Measurements from ENCODE around the gene GMEB1.
A peak's percentile ranks its signal among the peaks of the same experiment; 100 is the strongest.
"Not testable (repeated sequence)": the region's sequence is repeated elsewhere in the genome, so short reads cannot be mapped to it uniquely, and the experiment has no call there.

The GMEB1 gene

DNA sequence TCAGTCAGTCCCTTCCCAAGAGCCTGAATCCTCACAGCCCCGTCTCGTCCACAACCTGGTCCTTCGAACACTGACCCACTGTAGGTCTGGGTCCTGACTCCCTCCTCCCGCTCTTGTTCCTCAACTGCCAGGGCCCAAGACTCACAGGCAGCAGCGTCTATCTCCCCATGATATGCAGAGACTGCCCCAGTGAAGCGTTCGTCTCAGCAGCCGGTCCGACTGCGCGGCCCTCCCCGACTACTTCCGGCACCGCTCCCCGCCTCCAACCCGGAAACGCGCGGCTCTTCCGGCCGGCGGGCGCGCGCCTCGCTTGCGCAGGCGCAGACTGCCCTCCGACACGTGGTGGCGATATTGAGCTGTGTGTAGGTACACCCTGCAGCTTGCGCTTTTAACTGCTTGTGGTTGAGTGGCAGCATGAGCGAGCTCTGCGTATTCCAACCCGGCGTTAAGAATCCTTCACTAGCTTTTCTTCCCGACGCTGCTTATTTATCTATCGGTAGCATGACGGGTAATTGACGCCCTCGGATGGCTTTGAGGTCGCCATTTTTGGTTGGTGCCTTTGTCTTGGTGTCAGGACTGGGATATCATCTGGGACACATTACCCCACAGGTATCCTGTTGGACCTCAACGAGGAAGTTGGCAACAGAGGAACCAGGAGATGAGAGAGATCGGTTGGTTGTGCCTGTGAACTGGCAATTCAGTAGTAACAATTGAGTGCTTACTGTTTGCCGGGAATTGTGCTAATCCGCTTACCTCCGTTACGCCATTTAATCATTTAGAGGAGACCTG, 25.5 kb upstream of the GMEB1 start, which contains the start of gene TAF12:
TAF12 (minus strand) TSS at position 221 of the 789 bp plus-strand sequence. CDS start 20,986 bp downstream, outside the sequence.
- in situ Hi-C loops (cut with HindIII; ENCODE audit: low pct_ligation_motif_present, low sequenced_read_pairs), result no loop called here
- no peaks in the 10 kb centered on the region for H3K27me3 ChIP-seq (replicated peaks)
- TF ChIP-seq, protein P1, sequence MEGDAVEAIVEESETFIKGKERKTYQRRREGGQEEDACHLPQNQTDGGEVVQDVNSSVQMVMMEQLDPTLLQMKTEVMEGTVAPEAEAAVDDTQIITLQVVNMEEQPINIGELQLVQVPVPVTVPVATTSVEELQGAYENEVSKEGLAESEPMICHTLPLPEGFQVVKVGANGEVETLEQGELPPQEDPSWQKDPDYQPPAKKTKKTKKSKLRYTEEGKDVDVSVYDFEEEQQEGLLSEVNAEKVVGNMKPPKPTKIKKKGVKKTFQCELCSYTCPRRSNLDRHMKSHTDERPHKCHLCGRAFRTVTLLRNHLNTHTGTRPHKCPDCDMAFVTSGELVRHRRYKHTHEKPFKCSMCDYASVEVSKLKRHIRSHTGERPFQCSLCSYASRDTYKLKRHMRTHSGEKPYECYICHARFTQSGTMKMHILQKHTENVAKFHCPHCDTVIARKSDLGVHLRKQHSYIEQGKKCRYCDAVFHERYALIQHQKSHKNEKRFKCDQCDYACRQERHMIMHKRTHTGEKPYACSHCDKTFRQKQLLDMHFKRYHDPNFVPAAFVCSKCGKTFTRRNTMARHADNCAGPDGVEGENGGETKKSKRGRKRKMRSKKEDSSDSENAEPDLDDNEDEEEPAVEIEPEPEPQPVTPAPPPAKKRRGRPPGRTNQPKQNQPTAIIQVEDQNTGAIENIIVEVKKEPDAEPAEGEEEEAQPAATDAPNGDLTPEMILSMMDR (IDR thresholded peaks at IDR 0.05; ENCODE audit: low read depth, low read length, missing control alignments), result peak; percentile 15
- peak within 1 kb of the TSS; percentile 95 for H3K4me3 ChIP-seq (ENCODE audit: low read depth, low read length)
- DNase-seq, result peak; percentile 91
- peak within 1 kb of the TSS; percentile 81 for H3K27ac ChIP-seq
- no peaks in the 10 kb centered on the region for H3K36me3 ChIP-seq (replicated peaks)

DNA sequence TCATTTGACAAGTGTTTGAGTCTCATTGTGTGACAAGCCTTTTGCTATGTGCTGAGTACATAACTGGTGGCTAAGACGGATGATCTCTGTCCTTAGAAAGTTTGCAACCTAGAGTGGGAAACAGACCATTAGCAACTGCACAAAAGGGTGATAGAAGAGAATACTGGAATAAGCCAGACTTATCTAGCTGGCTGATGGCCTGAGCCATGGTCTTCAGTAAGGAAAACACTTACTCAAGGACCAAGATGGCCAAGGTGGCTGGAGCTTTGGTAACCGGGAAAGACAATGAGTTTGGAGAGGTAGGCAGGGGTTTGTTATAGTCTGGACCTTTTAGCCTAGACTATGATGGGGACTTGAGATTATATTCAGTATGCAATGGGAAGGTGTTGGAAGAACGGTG, 24.1 kb upstream of the GMEB1 start:
- DNase-seq, result no peak
- no peak overlapping the region for H3K4me3 ChIP-seq (ENCODE audit: low read depth, low read length)
- no peaks in the 10 kb centered on the region for H3K27me3 ChIP-seq (replicated peaks)

DNA sequence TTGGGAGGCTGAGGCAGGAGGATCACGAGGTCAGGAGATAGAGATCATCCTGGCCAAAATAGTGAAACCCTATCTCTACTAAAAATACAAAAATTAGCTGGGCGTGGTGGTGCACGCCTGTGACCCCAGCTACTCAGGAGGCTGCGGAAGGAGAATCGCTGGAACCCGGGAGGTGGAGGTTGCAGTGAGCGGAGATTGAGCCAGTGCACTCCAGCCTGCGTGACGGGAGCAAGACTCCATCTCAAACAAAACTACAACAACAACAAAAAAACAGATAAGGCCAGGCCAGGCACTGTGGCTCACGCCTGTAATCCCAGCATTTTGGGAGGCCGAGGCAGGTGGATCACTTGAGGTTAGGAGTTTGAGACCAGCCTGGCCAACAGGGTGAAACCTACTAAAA, 23.2 kb upstream of the GMEB1 start:
- H3K4me3 ChIP-seq (ENCODE audit: low read depth, low read length); in situ Hi-C loops (cut with HindIII; ENCODE audit: low pct_ligation_motif_present, low sequenced_read_pairs); H3K36me3 ChIP-seq (replicated peaks); H3K27ac ChIP-seq; DNase-seq; H3K27me3 ChIP-seq (replicated peaks): not testable (repeated sequence)

More for the DNA sequence above, 24.1 kb upstream of the GMEB1 start:
- Histone ChIP-seq H3K36me3 (replicated peaks) (no peaks in the 10 kb centered on the region), H3K27ac (no peak overlapping the region)
- in situ Hi-C loops (cut with HindIII; ENCODE audit: low pct_ligation_motif_present, low sequenced_read_pairs), result no loop called here
- TF ChIP-seq, protein P1 (IDR thresholded peaks at IDR 0.05; ENCODE audit: low read depth, low read length, missing control alignments), result no peak

DNA sequence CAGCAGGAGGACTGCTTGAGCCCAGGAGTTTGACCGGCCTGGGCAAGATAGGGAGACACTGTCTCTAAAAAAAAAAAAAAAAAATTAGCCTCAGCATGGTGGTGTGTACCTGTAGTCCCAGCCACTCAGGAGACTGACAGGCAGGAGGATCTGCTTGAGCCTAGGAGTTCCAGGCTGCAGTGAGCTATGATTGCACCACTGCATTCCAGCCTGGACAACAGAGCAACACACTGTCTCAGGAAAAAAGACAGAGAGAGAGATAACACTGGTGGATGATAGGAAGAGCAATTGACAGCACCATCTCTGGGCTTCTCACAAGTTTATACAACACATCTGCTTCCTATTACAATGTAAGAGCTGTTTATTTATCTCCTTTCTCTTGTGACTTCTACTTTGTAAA, 22.5 kb upstream of the GMEB1 start:
- no peak overlapping the region for H3K4me3 ChIP-seq (ENCODE audit: low read depth, low read length)
- DNase-seq, result peak; percentile 14
- no peaks in the 10 kb centered on the region for H3K36me3 ChIP-seq (replicated peaks)
- no peak overlapping the region for H3K27ac ChIP-seq
- H3K27me3 ChIP-seq (replicated peaks), result no peaks in the 10 kb centered on the region
- in situ Hi-C loops (cut with HindIII; ENCODE audit: low pct_ligation_motif_present, low sequenced_read_pairs), result no loop called here
- TF ChIP-seq, protein P1 (IDR thresholded peaks at IDR 0.05; ENCODE audit: low read depth, low read length, missing control alignments), result no peak

DNA sequence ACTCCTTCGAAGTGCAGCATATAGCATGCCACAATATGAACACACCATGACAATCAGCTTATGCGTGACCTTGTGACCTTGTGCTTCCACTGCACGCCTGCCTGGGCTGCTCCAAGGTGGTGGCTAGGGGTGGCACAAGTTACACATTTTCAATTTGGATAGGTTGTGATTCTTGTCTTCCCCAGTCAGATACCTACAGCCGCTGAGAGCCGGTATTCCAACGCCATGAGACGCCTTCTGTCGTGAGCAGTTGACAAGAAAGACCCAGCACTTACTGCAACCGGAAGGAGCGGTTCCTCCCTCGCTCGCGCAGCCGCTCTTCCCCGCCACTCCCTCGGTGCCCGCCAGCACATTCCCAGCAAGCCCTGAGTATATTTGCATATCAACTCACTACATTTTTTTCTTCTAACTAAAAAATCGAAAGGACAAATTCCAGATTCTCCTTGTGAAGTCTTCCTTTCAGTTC, 20.5 kb upstream of the GMEB1 start:
- Histone ChIP-seq H3K27ac (peak overlapping the region; percentile 99), H3K27me3 (replicated peaks) (no peaks in the 10 kb centered on the region), H3K4me3 (ENCODE audit: low read depth, low read length) (peak overlapping the region; percentile 34), H3K36me3 (replicated peaks) (no peaks in the 10 kb centered on the region)
- in situ Hi-C loops (cut with HindIII; ENCODE audit: low pct_ligation_motif_present, low sequenced_read_pairs), result no loop called here
- DNase-seq, result peak; percentile 87
- TF ChIP-seq, protein P1 (IDR thresholded peaks at IDR 0.05; ENCODE audit: low read depth, low read length, missing control alignments), result no peak

DNA sequence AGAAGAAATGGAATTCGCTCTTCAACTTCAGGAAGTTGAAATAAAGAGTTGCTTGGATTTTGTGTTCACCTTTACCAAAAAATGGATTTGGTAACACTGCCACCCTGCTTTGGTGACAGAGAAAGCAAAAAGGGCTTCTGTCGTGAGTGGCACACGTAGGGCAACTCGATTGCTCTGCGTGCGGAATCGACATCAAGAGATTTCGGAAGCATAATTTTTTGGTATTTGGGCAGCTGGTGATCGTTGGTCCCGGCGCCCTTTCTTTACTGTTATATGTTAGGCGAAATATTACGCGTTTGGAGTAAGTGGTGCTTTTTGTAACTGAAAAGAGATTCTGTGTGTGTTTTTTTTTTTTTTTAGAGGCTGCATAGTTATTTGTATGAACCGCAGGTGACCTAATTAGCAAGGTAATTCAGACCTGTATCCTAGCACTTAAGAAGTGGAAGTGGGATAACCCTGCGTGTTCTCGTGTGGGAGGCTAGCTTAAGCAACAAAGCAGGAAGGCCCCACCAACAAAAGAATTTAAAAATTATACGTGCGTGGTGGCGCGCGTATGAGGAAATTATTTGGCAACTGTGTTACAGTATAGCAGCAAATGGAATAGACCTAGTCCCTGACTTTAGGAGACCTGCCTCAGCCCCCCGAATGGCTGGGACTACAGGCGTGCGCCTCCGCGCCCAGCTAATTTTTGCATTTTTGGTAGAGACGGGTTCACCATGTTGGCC, 19.9 kb upstream of the GMEB1 start, which contains the start of gene RNU11:
RNU11 (plus strand) TSS at position 127 of the 725 bp plus-strand sequence.
- DNase-seq, result peak; percentile 97

DNA sequence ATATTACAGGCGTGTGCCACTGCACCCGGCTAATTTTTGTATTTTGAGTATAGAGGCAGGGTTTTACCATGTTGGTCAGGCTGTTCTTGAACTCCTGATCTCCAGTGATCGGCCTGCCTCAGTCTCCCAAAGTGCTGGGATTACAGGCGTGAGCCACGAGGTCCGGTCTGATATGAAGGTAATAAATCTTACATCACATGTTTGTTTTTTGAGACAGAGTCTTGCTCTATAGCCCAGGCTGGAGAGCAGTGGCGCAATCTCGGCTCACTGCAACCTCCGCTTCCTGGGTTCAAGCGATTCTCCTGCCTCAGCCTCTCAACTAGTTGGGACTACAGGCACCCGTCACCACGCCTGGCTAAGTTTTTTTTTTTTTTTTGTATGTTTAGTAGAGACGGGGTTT, 15.5 kb upstream of the GMEB1 start:
- in situ Hi-C loops (cut with HindIII; ENCODE audit: low pct_ligation_motif_present, low sequenced_read_pairs); H3K36me3 ChIP-seq (replicated peaks); H3K27ac ChIP-seq; H3K4me3 ChIP-seq (ENCODE audit: low read depth, low read length); H3K27me3 ChIP-seq (replicated peaks); DNase-seq: not testable (repeated sequence)

More for the DNA sequence above, 19.9 kb upstream of the GMEB1 start, which contains the start of gene RNU11:
- Histone ChIP-seq H3K27me3 (replicated peaks) (no peaks in the 10 kb centered on the region), H3K4me3 (ENCODE audit: low read depth, low read length) (peak within 1 kb of the TSS; percentile 34), H3K27ac (peak within 1 kb of the TSS; percentile 99), H3K36me3 (replicated peaks) (no peaks in the 10 kb centered on the region)
- TF ChIP-seq, protein P1 (IDR thresholded peaks at IDR 0.05; ENCODE audit: low read depth, low read length, missing control alignments), result no peak
- in situ Hi-C loops (cut with HindIII; ENCODE audit: low pct_ligation_motif_present, low sequenced_read_pairs), result no loop called here
